HG02678 (cell line): ENCODE measurements around the gene NDUFB3.

Source experiments
- ATAC-seq: cut with Tn5 transposase; IDR thresholded peaks from one replicate; pipeline ENCODE4 v1.9.1; 2021; ENCODE audit warnings: mild to moderate bottlenecking, moderate library complexity; ENCODE audit not compliant: unreplicated experiment

Gene NDUFB3

DNA sequence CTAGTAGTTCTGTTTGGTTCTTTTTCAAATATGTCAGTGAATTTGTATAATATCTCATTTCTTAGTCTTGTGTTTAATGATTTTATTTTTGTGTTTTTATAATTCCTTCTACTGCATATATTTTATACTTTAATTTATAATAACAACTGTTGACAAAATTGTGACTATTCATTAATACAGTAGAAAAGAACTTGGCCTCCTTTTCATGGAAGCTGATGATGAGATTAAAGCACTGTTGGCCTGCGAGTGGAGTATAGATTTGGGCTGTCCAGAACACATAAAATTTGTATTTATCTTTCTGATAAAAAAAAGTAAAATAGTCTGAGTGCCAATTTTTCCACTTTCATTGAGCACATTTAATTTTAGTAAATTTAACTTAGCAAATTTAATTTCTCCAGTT is 56.2 kb downstream of the NDUFB3 start:
- ATAC-seq, result no peak

GRCh38 chr2:201128933-201129505 is 57.2 kb downstream of the NDUFB3 start:
- ATAC-seq, result peak; percentile 17

- no peak for ATAC-seq
These were observed 58.9 kb downstream of the NDUFB3 start for GRCh38 chr2:201130524-201131186.

DNA sequence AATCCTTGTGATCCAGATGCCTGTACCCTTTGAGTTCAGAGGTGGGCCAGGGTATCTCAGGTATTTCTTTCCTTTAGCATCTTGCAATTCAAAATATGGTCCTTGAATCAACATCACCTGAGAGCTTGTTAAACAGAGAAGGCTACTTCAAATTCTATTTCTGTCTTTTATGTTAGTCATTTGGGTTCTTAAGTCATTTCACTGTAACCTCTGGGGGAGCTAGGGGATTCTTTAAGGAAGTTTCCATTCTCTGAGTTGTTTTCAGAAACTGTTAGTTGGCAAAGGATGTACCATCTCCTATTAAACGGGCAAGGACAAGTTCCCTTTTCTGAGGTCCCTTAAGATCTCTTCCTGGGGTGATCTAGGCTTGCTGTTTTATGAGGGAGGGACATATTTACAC is 60.7 kb downstream of the NDUFB3 start:
- peak; percentile 33 for ATAC-seq
